Cardiac septum (tissue), 1 donor: ENCODE data around the gene FAM120A. TPM values are rescaled to one million over a fixed set of nuclear protein-coding genes. Genes with fewer than 3 reads are reported as not detected.

Source experiments
- DNase-seq: peaks from one replicate; pipeline ENCODE4 v3.0.0-alpha.2; 2020; ENCODE audit warnings: low spot score
- intact Hi-C: fragments of 100-400 bp; cut with DNase I; formaldehyde crosslinking; loops from one replicate; pipeline ENCODE4 v1.14.0; 2022
- total RNA-seq: library from RNA; stranded (reverse); fragmentation: NEBNext Ultra II Directional; extraction: Animal tissue kit (Norgen Biotek cat#: 25700); gene quantifications from one replicate; pipeline ENCODE4 v1.2.1, GENCODE V29; 2021
- donor health status: DM: no; HTN: no; CAD: no.

FAM120A gene
- total RNA-seq, 1 donor from 2014 or later, result 116 TPM

GRCh38 chr9:93465855-93466254 is 14.4 kb downstream of the FAM120A start:
- intact Hi-C loops, result no loop called here

GRCh38 chr9:93466416-93467061 is 15.1 kb downstream of the FAM120A start:
- DNase-seq, result no peak
- intact Hi-C loops, result no loop called here

More at GRCh38 chr9:93465855-93466254, 14.4 kb downstream of the FAM120A start:
- no peak for DNase-seq

- intact Hi-C loops, result no loop called here
- DNase-seq, result no peak
Measured at GRCh38 chr9:93467062-93467416, 15.6 kb downstream of the FAM120A start.

GRCh38 chr9:93467462-93467861 is 16.0 kb downstream of the FAM120A start:
- intact Hi-C loops, result no loop called here
- DNase-seq, result no peak

- intact Hi-C loops, result no loop called here
- no peak for DNase-seq
Measured at GRCh38 chr9:93468763-93469456, 17.4 kb downstream of the FAM120A start.

GRCh38 chr9:93470391-93470790 is 18.9 kb downstream of the FAM120A start:
- no peak for DNase-seq
- intact Hi-C loops, result no loop called here

- DNase-seq, result no peak
- intact Hi-C loops, result no loop called here
Measured at GRCh38 chr9:93471124-93471523, 19.6 kb downstream of the FAM120A start.

- intact Hi-C loops, result no loop called here
- no peak for DNase-seq
Measured at GRCh38 chr9:93473411-93473810, 21.9 kb downstream of the FAM120A start.

- DNase-seq, result no peak
Measured at GRCh38 chr9:93475108-93475507, 23.6 kb downstream of the FAM120A start.

GRCh38 chr9:93475856-93476255 is 24.4 kb downstream of the FAM120A start:
- intact Hi-C loops, result no loop called here
- DNase-seq, result no peak

More at GRCh38 chr9:93475108-93475507, 23.6 kb downstream of the FAM120A start:
- intact Hi-C loops, result no loop called here

- DNase-seq, result no peak
- intact Hi-C loops, result no loop called here
Measured at GRCh38 chr9:93476924-93477323, 25.4 kb downstream of the FAM120A start.

- intact Hi-C loops, result no loop called here
- DNase-seq, result no peak
Measured at GRCh38 chr9:93477397-93477796, 25.9 kb downstream of the FAM120A start.

- intact Hi-C loops, result no loop called here
- no peak for DNase-seq
Measured at GRCh38 chr9:93479726-93480125, 28.2 kb downstream of the FAM120A start.

GRCh38 chr9:93480262-93480661 is 28.8 kb downstream of the FAM120A start:
- no peak for DNase-seq
- intact Hi-C loops, result no loop called here

- intact Hi-C loops, result no loop called here
- DNase-seq, result no peak
Measured at GRCh38 chr9:93480728-93481324, 29.3 kb downstream of the FAM120A start.

GRCh38 chr9:93483497-93483896 is 32.0 kb downstream of the FAM120A start:
- intact Hi-C loops, result no loop called here

GRCh38 chr9:93486268-93486667 is 34.8 kb downstream of the FAM120A start:
- DNase-seq, result no peak
- intact Hi-C loops, result no loop called here

More at GRCh38 chr9:93483497-93483896, 32.0 kb downstream of the FAM120A start:
- no peak for DNase-seq

GRCh38 chr9:93488244-93488643 is 36.8 kb downstream of the FAM120A start:
- intact Hi-C loops, result no loop called here
- DNase-seq, result no peak

- DNase-seq, result no peak
- intact Hi-C loops, result no loop called here
Measured at GRCh38 chr9:93491593-93492232, 40.2 kb downstream of the FAM120A start.

GRCh38 chr9:93492327-93492726 is 40.8 kb downstream of the FAM120A start:
- no peak for DNase-seq
- intact Hi-C loops, result no loop called here

- intact Hi-C loops, result no loop called here
- no peak for DNase-seq
Measured at GRCh38 chr9:93493949-93494348, 42.5 kb downstream of the FAM120A start.
